ENCODE measurements around the gene GP1BB. TPM values are rescaled to one million over a fixed set of nuclear protein-coding genes. Genes with fewer than 3 reads are reported as not detected.
A peak's percentile ranks its signal among the peaks of the same experiment; 100 is the strongest.

The GP1BB gene
- total and polyA plus RNA-seq, 5 donors = 9.0 to 29.5 TPM; not detected in 3

DNA sequence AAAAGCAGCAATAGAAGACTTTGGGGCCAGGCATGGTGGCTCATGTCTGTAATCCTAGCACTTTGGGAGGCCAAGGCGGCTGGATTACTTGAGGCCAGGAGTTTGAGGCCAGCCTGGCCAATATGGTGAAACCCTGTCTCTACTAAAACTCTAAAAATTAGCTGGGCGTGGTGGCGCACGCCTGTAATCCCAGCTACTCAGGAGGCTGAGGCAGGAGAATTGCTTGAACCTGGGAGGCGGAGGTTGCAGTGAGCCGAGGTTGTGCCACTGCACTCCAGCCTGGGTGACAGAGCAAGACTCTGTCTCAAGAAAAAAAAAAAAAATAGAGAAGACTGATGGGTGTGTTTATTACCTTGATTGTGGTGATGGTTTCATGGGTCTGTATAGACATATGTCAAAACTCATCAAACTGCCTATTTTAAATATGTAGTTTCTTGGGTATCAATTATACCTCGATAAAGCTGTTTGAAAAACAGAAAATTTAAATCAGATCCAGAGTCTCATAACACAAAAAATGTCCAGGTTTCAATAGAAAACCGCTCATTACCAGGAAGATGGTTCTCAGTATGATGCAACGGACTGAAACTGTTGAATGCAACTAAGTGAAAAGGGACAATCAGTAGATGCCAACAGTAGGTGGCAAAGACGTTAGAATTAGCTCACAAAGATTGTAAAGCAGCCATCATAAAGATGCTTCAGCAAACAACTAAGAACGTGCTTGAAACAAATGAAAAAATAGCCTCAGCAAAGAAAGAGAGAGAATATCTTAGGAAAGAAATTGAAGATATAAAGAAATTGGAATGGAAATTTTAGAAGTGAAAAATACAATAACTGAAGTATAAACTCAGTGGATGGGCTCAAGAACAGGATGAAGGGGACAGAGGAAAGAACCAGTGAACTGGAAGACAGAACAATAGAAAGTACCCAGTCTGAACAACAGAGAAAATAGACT, 42.2 kb upstream of the GP1BB start:
- H3K27me3 ChIP-seq (ENCODE audit: control insufficient read depth, insufficient read depth) = no peaks in the 10 kb centered on the region
- no peaks in the 10 kb centered on the region for H3K9me3 ChIP-seq (ENCODE audit: control insufficient read depth, low read length)
- DNase-seq (no peak), ATAC-seq (no peak)
- 89% methylated on average over 11 of the region's 11 CpGs for WGBS
- intact Hi-C loops (cut with DNase I) = loop anchor here in 2 of 4 donors (5.0 kb wide), 1 partner anchor 36 kb away; no protein-coding TSS in a partner anchor
- H3K4me1 ChIP-seq (ENCODE audit: control insufficient read depth, insufficient read depth, low read length) = no peaks in the 10 kb centered on the region
- no peak overlapping the region for H3K4me3 ChIP-seq (ENCODE audit: low read length)
- H3K27ac ChIP-seq (ENCODE audit: low read length) = no peak overlapping the region

DNA sequence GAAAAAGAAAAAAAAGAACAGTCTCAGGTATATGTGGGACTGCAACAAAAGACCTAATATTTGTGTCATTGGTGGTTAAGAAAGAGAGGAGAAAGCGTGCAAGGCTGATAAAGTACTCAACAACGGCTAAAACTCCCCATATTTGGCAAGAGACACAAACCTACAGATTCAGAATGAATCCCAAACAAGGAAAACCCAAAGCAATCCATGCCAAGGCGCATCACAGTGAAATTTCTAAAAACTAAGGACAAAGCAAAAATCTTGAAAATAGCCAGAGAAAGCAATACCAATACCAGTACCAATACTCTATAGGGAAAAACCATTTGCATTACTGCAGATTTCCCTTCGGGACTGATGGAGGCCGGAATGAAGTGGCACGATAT, 41.5 kb upstream of the GP1BB start:
- intact Hi-C loops (cut with DNase I) = loop anchor here in 2 of 4 donors (5.0 kb wide), 1 partner anchor 35 kb away; no protein-coding TSS in a partner anchor
- 76% methylated on average over 6 of the region's 6 CpGs for WGBS
- no peaks in the 10 kb centered on the region for H3K4me1 ChIP-seq (ENCODE audit: control insufficient read depth, insufficient read depth, low read length)
- no peak for ATAC-seq
- no peak overlapping the region for H3K4me3 ChIP-seq (ENCODE audit: low read length)
- no peaks in the 10 kb centered on the region for H3K27me3 ChIP-seq (ENCODE audit: control insufficient read depth, insufficient read depth)
- no peak overlapping the region for H3K27ac ChIP-seq (ENCODE audit: low read length)
- no peak for DNase-seq
- H3K9me3 ChIP-seq (ENCODE audit: control insufficient read depth, low read length) = no peaks in the 10 kb centered on the region

DNA sequence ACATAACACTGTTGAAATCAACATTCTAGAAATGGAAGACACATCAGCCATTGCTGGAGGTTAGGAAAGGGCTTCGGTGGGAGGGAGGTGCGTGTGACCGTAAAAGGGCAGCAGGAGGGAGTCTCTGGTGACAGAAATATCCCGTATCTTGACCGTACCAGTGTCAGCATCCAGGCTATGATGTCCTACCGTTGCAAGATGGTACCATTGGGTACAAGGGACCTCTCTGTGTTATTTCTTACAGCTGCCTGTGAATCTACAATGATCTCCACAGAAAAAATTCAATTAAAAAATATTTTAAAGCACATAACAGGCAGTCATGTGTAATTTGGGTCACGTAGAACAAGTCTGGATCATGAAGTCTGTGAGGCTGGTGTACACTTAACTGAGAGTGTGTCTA, 36.4 kb upstream of the GP1BB start:
- WGBS = 84% methylated on average over 7 of the region's 7 CpGs
- DNase-seq = no peak

DNA sequence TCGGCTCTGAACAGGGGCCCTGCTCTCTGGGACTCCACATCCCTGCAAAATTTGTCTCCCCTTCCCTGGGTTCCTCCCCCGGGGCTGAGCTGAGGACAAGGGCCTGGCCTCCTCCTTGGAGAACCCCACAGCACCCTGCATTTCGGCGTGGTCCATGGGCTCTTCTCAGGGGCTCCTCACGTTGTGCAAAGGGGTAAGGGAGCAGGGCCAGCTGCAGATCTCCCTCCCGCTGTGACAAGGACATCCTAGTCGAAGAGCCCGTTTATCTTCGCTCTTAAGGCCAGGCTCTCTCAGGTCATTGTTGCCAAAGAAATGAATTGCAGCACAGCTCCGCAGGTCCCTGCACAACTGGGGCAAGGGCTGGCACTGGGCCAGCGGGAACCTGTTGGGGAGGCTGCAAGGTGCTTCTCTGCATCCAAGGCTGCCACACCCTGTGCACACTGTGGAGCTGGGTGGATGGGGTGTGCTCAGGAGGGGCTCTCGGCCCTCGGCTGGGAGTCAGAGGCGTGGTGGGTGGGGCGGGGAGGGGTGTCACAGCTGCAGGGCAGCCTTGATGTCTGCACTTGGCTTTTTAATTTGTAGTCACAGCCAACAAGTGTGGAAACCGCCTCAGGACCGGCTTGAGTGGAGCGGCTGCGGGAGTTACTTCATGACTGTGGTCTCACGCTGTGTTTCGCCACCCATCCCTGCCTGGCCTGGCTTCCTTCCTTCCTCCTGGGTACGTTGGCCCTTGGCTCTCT, 35.6 kb upstream of the GP1BB start:
- no peak overlapping the region for H3K4me3 ChIP-seq (ENCODE audit: low read length)
- no peaks in the 10 kb centered on the region for H3K4me1 ChIP-seq (ENCODE audit: control insufficient read depth, insufficient read depth, low read length)
- H3K27ac ChIP-seq (ENCODE audit: low read length) = no peak overlapping the region
- ATAC-seq (peak in 1 of 2 donors; percentile 54), DNase-seq (peak in 1 of 3 donors; percentile 70)
- H3K9me3 ChIP-seq (ENCODE audit: control insufficient read depth, low read length) = no peaks in the 10 kb centered on the region
- intact Hi-C loops (cut with DNase I) = no loop called here
- H3K27me3 ChIP-seq (ENCODE audit: control insufficient read depth, insufficient read depth) = no peaks in the 10 kb centered on the region
- 61% methylated on average over 22 of the region's 22 CpGs for WGBS

More for the DNA sequence above, 36.4 kb upstream of the GP1BB start:
- Histone ChIP-seq H3K27me3 (ENCODE audit: control insufficient read depth, insufficient read depth) (no peaks in the 10 kb centered on the region), H3K4me3 (ENCODE audit: low read length) (no peak overlapping the region), H3K4me1 (ENCODE audit: control insufficient read depth, insufficient read depth, low read length) (no peaks in the 10 kb centered on the region), H3K27ac (ENCODE audit: low read length) (no peak overlapping the region), H3K9me3 (ENCODE audit: control insufficient read depth, low read length) (no peaks in the 10 kb centered on the region)
- ATAC-seq = no peak
- intact Hi-C loops (cut with DNase I) = no loop called here

DNA sequence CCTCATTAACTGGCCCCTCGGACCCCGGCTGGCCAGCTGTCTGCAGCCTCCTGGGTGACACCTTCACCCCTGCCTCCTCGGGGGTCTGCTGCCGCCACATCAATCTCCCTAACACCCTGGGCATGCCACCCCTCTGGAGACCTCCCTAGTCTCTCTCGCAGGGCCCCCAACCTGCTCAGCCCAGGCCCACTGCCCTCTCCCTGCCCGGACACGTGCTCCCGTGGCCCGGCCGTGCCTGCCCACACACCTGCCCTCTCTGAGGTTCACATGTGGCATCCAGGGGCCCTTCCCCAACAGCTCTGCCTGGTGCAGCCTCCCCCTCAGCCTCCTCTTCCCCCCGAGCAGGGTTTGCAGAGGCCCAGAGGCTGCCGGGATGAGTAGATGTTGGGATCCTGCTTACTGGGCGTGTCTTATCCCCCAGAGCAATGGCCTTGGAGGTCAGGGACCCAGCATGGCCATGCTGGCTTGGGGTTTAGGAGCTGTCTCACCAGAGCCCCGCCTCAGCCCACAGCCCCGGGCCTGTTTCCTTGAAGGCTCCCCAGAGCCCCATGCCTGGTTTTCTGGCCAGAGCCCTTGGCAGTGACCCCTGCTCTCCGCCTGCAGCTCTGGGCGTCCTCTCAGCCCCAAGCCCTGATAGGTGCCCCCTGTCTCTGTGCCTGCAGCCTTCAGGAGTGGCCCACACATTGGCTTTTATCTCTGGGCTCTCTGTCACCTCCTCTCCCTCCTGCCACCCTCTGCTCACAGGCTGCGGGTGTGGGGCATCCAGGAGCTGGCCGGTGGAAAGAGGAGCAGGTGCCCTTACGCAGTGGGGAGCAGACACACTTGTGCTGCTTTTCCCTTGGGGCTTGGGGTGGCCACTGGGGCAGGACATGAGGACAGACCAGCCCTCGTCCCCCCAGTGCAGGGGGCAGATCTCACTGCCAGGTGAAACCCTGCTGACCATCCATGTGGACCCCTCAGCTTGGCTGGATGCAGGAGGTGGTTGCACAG, 34.7 kb upstream of the GP1BB start:
- Histone ChIP-seq H3K27me3 (ENCODE audit: control insufficient read depth, insufficient read depth) (no peaks in the 10 kb centered on the region), H3K4me3 (ENCODE audit: low read length) (no peak overlapping the region), H3K4me1 (ENCODE audit: control insufficient read depth, insufficient read depth, low read length) (no peaks in the 10 kb centered on the region), H3K9me3 (ENCODE audit: control insufficient read depth, low read length) (no peaks in the 10 kb centered on the region), H3K27ac (ENCODE audit: low read length) (no peak overlapping the region)
- peak; percentile 10 to 35 for ATAC-seq
- intact Hi-C loops (cut with DNase I) = no loop called here
- no peak for DNase-seq
- WGBS = 73% methylated on average over 21 of the region's 21 CpGs

DNA sequence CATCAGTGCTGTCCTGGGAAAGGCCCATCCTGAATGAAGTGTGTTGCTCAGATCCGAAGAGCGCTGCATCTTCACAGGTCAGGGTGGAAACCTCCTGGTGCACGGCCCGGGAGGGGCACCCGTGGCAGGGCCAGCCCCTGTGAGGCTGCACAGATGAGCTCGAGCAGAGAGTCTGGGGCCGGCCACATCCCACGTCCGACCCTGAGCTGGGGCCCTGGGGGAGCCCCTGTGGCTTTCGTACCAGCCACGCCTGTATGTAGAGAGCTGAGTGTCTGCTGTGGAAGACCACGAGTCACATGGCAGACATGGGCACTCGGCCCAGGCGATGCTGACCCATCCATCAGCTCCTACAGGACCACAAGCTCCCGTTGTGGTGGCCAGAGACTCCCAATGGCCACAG, 33.9 kb upstream of the GP1BB start:
- DNase-seq (no peak), ATAC-seq (no peak)
- H3K9me3 ChIP-seq (ENCODE audit: control insufficient read depth, low read length) = no peaks in the 10 kb centered on the region
- no peak overlapping the region for H3K4me3 ChIP-seq (ENCODE audit: low read length)
- no peaks in the 10 kb centered on the region for H3K4me1 ChIP-seq (ENCODE audit: control insufficient read depth, insufficient read depth, low read length)
- H3K27ac ChIP-seq (ENCODE audit: low read length) = no peak overlapping the region
- no peaks in the 10 kb centered on the region for H3K27me3 ChIP-seq (ENCODE audit: control insufficient read depth, insufficient read depth)
- WGBS = 80% methylated on average over 15 of the region's 15 CpGs
- intact Hi-C loops (cut with DNase I) = no loop called here

DNA sequence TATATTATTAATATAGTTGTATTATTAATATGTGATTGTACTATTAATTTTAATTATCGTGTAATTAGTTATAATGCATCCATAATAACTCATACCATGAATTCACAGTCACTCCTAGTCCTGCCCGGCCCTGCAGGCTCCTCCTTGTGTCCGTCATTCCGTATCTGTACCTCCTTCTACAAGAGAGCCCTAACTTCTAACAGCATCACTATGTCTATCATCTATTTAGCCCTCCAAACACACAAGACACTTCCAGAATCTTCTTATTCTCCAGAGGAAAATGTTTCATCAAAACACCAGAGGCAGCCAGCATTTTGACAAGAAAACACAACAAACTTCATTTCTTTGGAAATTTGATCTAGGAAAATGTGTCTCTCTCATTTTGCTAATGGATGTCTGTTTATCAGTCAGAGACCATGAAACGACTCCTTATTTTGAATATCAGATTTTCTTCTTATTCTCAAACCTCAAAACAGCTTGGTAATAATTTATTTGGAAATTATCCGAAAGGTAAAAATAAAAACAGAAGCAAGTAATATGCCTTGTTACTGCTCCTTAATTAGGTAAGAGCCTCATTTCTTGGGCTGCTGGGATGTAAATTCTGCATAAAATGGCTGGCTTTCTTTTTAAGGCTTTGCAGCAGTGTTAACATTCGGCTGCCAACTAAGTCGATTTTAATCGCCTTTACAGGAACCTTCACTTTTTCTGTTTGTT, 32.2 kb upstream of the GP1BB start:
- no peak overlapping the region for H3K27ac ChIP-seq (ENCODE audit: low read length)
- 58% methylated on average over 9 of the region's 9 CpGs for WGBS
- no peaks in the 10 kb centered on the region for H3K9me3 ChIP-seq (ENCODE audit: control insufficient read depth, low read length)
- H3K27me3 ChIP-seq (ENCODE audit: control insufficient read depth, insufficient read depth) = no peaks in the 10 kb centered on the region
- no peak for DNase-seq
- H3K4me3 ChIP-seq (ENCODE audit: low read length) = no peak overlapping the region
- no peak for ATAC-seq
- intact Hi-C loops (cut with DNase I) = no loop called here
- H3K4me1 ChIP-seq (ENCODE audit: control insufficient read depth, insufficient read depth, low read length) = no peaks in the 10 kb centered on the region

DNA sequence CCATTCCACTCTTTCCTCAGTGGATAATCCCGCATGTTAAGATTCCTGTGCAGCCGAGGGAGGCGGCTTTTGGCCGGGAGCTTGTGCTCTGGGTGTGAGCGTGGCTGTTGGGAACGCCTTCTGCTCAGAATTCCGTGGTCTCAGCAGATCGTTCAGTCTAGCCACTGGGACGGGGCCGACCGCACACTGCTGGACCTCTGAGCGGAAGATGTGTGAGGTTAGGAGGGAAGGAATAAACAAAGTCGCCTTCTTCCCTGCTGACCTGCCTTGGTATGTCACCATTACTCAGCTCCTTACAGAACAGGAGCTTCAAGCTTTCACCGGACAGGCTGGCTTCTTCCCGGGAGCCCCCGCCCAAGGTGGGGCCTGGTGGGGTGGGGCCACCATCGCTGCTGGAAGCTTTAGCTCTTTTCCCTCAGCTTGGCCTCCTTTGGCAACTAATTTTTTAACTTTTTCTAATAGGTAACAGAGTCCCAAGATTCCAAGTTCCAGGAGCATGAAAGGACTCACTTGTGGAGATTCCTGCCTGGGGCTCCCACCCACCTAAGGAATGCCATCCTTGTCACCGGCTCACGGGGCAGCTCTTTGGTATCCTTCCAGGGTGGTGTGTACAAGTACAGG, 31.5 kb upstream of the GP1BB start:
- Histone ChIP-seq H3K4me1 (ENCODE audit: control insufficient read depth, insufficient read depth, low read length) (no peaks in the 10 kb centered on the region), H3K9me3 (ENCODE audit: control insufficient read depth, low read length) (no peaks in the 10 kb centered on the region), H3K4me3 (ENCODE audit: low read length) (no peak overlapping the region), H3K27me3 (ENCODE audit: control insufficient read depth, insufficient read depth) (no peaks in the 10 kb centered on the region), H3K27ac (ENCODE audit: low read length) (no peak overlapping the region)
- peak; percentile 51 to 80 (median 69) for DNase-seq
- WGBS = 36% methylated on average over 19 of the region's 19 CpGs
- peak; percentile 69 to 71 for ATAC-seq
- intact Hi-C loops (cut with DNase I) = no loop called here

DNA sequence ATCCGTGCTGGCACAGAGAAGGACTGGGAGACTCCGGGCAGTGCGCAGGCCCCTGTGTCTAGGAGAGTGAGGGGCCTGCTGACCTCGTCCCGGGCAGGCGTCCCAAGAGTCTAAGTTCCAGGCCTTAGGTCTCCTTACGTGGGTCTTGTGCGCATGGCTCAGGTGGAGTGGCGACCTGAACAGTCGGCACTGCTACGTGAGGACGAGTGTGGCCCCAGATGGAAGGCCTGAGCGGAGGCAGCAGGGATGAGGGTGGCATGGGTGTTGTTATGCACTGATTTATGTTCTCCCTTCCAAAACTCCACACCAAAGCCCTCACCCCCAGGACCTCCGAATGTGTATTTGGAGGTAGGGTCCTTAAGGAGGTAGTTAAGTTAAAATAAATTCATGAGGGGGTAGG, 29.8 kb upstream of the GP1BB start:
- ATAC-seq (no peak), DNase-seq (no peak)
- Histone ChIP-seq H3K4me1 (ENCODE audit: control insufficient read depth, insufficient read depth, low read length) (no peaks in the 10 kb centered on the region), H3K9me3 (ENCODE audit: control insufficient read depth, low read length) (no peaks in the 10 kb centered on the region), H3K27me3 (ENCODE audit: control insufficient read depth, insufficient read depth) (no peaks in the 10 kb centered on the region), H3K4me3 (ENCODE audit: low read length) (no peak overlapping the region), H3K27ac (ENCODE audit: low read length) (no peak overlapping the region)
- WGBS = 95% methylated on average over 14 of the region's 14 CpGs
- intact Hi-C loops (cut with DNase I) = no loop called here
